MV-4-11 (cell line): ENCODE measurements around the gene NDC80.
"Not testable (repeated sequence)": the region's sequence is repeated elsewhere in the genome, so short reads cannot be mapped to it uniquely, and the experiment has no call there.

Source experiments
- DNase-seq: peaks from one replicate; lab custom pipeline; 2025; lab: John Stamatoyannopoulos, UW

NDC80 gene

GRCh38 chr18:2571200-2572170, at the start of gene NDC80, which contains the start of gene METTL4:
Gene NDC80, plus strand, starts transcription at chr18:2571557. Its CDS starts 1,429 bp downstream, at chr18:2572986.
Gene METTL4, minus strand, starts transcription at chr18:2571505. Its CDS starts 4,289 bp downstream, at chr18:2567216.
- DNase-seq, result peak; percentile 86

GRCh38 chr18:2522112-2522511, 49.2 kb upstream of the NDC80 start:
- DNase-seq, result no peak

- DNase-seq, result not testable (repeated sequence)
These were observed 46.6 kb upstream of the NDC80 start for GRCh38 chr18:2524794-2525198.

GRCh38 chr18:2526329-2526728, 45.0 kb upstream of the NDC80 start:
- DNase-seq, result no peak

- no peak for DNase-seq
These were observed 42.2 kb upstream of the NDC80 start for GRCh38 chr18:2529154-2529553.

DNA sequence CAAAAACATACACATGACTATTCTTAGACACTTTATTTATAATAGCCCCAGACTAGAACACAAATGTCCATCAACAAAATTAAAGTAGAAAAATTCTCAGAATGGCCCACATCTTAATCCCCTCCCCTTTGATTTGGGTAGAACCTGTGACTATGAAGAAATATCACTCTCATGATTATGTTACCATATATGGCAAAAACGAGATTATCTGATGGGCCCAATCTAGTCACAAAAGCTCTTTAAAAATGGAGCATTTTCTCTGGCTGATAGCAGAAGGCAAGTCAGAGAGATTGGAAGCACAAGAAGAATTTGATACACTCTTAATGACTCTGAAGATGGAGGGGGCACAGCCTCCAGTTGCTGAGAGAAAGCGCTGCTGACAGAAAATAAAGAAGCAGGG, 39.6 kb upstream of the NDC80 start:
- DNase-seq, result no peak

DNA sequence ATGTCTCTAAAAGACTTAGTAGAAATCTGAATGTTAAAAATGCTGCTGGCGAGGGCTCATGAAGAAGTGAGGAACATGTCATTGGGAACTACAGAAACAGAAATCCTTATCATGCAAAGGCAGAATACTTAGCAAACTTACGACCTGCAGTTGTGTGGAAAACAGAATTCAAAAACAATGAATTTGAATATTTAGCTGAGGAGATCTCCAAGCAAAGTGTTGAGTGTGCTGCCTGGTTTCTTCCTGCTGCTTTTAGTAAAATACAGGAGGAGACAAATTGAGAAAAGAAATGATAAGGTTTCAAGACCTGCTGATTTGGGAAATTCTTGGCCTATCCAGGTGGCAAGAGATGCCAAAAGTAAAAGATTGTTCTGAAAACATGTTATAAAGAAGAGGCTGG, 38.6 kb upstream of the NDC80 start:
- no peak for DNase-seq

DNA sequence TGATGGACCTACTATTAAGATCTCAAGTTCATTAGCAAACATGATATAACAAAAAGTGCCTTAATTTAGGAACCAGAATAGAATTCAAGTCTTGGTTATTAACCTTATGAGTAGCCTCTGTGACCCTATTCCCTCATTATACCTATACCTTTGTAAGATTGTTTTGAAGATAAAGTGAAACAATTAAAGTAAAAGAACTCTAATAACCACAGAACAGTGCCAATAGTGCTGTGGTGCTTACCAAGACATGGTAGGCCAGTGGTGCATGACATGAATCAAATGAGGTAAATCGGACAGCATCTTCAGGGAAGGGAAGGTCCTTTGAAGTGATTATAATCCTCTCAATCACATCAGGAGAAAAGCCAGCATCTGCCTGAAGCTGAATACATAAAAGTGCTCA, 36.5 kb upstream of the NDC80 start:
- DNase-seq, result no peak

- no peak for DNase-seq
These were observed 35.9 kb upstream of the NDC80 start for GRCh38 chr18:2535419-2535910.

DNA sequence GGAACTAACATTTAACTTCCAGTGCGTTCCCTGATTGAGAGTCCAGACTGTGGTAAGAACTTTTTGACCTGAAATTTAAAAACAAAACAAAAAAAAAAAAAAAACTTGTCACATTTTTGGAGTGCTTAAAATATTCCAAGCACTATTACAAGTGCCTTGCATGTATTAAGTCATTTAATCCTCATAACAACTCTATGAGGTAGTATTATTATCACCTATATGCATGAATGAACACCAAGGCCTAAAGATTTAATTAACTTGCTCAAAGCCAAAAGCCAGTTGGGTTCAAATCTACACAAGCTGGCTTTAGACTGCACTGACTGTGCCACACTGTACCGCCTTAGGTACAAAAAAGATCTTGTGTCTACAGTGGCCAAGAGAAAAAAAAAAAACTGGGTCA, 35.3 kb upstream of the NDC80 start:
- no peak for DNase-seq

DNA sequence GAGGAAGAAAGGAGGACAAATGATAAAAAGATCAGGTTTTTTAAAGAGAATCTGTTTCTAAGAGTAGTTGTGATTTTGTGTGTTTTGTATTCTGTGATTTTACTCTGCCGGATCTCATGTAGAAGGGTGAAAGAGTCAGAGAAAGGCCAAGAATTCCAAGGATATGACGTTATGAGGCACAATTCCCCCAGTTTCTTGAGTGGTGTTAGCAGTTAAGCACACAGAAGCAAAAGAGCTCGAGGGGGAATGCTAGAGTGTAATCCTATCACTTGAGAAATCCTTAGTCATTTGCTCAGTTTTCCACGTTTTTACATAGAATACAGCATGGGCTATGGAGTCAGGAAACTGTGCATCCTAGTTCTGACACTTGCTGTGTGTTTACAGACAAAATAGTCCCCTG, 34.9 kb upstream of the NDC80 start:
- DNase-seq, result no peak

- DNase-seq, result no peak
These were observed 34.1 kb upstream of the NDC80 start for GRCh38 chr18:2537296-2537695.

GRCh38 chr18:2538236-2538635, 33.1 kb upstream of the NDC80 start:
- no peak for DNase-seq

- no peak for DNase-seq
These were observed 32.5 kb upstream of the NDC80 start for GRCh38 chr18:2538844-2539243.

DNA sequence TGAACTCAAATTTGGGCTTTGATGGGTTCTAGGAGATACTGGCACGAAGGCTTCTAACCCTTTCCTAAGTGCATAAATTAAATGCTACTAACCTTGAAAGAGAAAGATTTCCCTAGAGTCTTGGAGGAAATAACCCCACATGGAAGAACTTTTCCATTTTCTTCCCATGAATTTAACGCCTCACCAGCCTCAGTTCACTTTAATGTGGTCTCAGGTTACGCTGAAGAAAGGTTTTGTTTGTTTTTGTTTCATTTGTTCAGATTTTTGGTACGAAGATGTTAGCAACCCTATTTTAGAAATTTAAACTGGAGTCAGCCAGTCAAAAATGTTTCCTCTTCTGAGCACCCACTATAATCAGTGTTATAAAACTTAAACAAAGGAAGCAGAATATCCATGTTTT, 30.8 kb upstream of the NDC80 start:
- no peak for DNase-seq

DNA sequence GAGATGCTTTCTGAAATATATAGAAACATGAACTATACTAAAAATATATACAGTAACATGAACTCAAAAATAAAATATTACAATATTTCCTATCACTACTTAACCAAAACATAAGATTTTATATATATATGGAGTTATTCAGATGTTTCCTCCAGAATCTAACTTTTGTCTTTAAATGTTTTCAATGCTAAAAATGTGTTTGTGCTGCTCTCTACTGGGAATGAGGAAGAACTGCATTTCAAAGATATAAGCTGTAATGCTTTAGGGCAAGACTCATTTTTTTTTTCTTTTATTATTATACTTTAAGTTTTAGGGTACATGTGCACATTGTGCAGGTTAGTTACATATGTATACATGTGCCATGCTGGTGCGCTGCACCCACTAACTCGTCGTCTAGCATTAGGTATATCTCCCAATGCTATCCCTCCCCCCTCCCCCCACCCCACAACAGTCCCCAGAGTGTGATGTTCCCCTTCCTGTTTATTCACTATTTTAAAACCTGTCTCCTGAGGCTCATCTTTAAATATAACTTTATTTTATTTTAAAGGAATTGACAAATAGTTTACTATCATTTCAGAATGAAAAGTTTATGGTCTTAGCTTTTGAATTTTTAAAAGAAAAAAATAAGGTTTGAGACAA, 29.3 kb upstream of the NDC80 start:
- DNase-seq, result peak; percentile 38

GRCh38 chr18:2545155-2545554, 26.2 kb upstream of the NDC80 start:
- no peak for DNase-seq

GRCh38 chr18:2547477-2548087, 23.8 kb upstream of the NDC80 start:
- peak; percentile 50 for DNase-seq

DNA sequence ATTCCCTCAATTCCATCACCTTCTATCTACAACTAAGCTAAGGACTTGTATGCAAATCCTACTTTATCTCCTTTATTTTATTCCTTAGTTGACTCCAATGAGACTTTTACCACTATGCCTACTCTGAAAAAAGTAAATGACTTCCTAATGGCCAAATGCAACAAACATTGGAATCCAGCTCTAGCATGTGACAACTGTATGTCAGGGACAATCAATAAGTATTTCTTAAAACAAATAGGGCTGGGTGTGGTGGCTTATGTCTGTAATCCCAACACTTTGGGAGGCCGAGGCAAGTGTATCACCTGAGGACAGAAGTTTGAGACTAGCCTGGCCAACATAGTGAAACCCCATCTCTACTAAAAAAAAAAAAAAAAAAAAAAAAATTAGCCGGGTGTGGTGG, 21.9 kb upstream of the NDC80 start:
- no peak for DNase-seq

GRCh38 chr18:2551425-2551824, 19.9 kb upstream of the NDC80 start:
- DNase-seq, result no peak

DNA sequence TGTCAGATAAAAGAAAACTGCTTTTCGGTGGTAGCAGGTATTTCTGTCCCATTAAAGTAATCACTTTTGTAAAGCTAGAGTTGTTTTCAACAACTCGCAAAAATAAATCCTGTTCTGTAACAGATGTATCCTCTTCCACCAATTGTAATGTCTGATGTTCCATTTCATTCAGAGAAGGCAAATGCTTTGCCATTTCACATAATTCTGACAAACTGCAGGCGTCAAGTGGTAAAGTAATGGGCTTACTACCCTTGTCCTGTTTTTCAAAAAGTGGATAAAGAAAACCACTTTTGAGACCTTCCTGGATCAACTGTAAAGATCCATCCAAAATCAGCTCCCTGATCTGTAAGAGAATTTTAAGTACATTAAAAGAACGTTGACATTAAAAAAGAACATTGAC, 16.7 kb upstream of the NDC80 start:
- no peak for DNase-seq

- DNase-seq, result no peak
These were observed 15.5 kb upstream of the NDC80 start for GRCh38 chr18:2555895-2556294.

DNA sequence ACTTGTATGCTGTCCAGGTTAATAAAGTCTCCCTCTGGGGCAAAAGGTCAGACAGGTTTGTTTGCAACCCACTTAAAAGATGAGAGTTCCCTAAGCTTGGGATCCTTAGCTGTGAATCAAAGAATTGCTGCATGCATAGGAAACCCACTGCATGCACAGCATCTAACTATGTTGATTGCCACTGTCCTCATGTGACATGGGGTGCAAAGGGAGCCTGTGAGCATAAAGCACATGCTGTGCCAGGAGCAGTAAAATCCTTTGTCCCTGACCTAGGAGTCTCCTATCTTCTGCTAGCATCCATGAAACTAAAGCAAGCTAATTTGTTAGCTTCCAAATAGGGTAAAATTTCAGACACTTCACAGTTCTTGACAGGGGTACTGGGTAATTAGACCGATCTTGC, 13.8 kb upstream of the NDC80 start:
- DNase-seq, result no peak
